DLD1 (cell line): ENCODE results near the gene LYPD8.
"Not testable (repeated sequence)": the region's sequence is repeated elsewhere in the genome, so short reads cannot be mapped to it uniquely, and the experiment has no call there.

Experiments used
- in situ Hi-C: cut with HindIII; loops from 2 replicates; pipeline ENCODE4 v1.10.0; 2017; ENCODE audit warnings: low sequenced_read_pairs

Gene LYPD8

GRCh38 chr1:248755517-248755916 lies at the start of gene LYPD8:
Gene LYPD8 (minus strand): TSS chr1:248755759. CDS start chr1:248751081, 4,678 bp downstream.
- in situ Hi-C loops: no loop called here

- in situ Hi-C loops: no loop called here
These were observed 49.5 kb upstream of the LYPD8 start for GRCh38 chr1:248804771-248805681.

GRCh38 chr1:248803501-248803900 lies 47.9 kb upstream of the LYPD8 start:
- in situ Hi-C loops: not testable (repeated sequence)

GRCh38 chr1:248802454-248802853 lies 46.9 kb upstream of the LYPD8 start:
- in situ Hi-C loops: no loop called here

- in situ Hi-C loops: no loop called here
These were observed 44.9 kb upstream of the LYPD8 start for GRCh38 chr1:248800459-248800858.

- in situ Hi-C loops: no loop called here
These were observed 43.2 kb upstream of the LYPD8 start for GRCh38 chr1:248798791-248799190.

DNA sequence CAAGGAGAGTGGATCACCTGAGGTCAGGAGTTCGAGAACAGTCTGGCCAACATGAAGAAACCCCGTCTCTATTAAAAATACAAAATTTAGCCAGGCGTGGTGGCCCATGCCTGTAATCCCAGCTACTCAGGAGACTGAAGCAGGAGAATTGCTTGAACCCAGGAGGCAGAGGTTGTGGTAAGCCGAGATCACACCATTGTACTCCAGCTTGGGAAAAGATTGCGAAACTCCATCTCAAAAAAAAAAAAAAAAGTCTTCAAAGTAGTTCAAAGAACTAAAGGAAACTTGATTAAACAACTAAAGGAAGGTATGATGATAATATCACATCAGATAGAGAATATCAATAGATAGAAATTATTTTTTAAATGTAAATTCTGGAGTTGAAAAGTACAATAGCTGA lies 39.1 kb upstream of the LYPD8 start:
- in situ Hi-C loops: not testable (repeated sequence)

- in situ Hi-C loops: no loop called here
These were observed 38.0 kb upstream of the LYPD8 start for GRCh38 chr1:248793592-248793991.

DNA sequence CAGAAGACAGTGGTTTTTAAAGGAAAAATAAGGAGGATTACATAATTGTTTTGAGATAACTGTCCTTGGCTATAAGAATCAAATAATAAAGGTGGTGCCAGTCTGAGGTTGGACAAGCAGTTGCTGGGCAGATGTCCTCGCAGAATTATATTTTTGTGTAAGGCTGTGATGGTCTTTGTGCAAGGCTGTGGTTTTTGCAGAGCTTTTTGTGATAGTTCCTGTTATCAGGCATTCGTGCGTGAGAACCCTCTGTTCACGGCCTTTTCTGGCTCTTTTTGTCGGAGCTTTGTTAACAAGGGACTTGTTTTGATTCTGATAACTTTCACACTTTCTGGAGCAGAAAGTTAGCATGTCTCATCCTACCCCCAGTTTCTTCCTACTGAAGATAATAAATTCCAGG lies 36.8 kb upstream of the LYPD8 start:
- in situ Hi-C loops: no loop called here

GRCh38 chr1:248791010-248791409 lies 35.5 kb upstream of the LYPD8 start:
- in situ Hi-C loops: no loop called here

DNA sequence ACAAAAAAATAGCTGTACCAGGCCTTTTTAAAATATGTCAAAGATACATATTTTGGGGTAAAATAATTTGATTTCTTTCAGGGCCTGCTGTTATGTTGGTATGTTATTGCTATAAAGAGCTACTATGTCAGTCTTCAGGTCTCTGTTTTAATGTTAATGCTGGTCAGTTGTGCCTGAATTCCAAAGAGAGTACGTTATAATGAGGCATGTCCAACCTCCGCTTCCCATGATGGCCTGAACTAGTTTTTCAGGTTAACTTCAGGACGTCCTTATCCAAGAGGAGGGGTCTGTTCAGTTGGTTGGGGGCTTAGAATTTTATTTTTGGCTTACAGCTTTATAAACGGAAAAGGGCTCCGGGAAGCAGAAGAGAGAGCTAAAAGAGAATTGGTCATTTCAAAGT lies 34.9 kb upstream of the LYPD8 start:
- in situ Hi-C loops: no loop called here

DNA sequence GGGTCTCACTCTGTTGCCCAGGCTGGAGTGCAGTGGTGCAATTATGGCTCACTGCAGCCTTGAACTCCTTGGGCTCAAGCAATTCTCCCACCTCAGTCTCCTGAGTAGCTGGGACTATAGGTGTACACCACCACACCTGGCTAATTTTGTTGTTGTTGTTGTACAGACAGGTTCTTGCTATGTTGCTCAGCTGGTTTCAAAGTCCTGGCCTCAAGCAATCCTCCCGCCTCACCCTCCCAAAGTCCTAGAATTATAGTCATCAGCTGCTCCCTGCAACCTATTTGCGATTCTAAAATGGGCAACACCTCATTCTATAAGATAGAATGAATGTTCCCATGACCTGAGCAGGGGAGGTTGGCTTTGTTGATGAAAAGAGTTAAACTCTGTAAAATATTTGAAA lies 33.8 kb upstream of the LYPD8 start:
- in situ Hi-C loops: not testable (repeated sequence)

DNA sequence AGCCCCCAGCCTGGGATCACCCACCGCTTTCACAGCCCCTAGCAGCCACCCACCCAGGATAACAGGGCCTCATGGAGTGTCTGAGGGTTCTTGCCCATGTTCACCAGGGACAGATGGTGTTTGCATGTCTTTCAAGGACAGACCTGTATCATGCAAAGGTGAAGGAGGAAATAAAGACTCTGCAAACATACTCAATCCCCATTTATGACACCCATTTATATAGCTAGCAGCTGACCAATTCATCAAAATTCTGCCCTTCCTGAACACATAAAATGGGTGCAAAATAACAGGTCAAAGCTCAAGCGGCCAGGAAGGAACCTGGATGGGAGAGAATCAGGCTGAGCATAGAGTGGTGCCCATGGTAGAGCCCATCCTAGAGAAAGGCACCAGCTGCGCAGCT lies 32.8 kb upstream of the LYPD8 start:
- in situ Hi-C loops: no loop called here

DNA sequence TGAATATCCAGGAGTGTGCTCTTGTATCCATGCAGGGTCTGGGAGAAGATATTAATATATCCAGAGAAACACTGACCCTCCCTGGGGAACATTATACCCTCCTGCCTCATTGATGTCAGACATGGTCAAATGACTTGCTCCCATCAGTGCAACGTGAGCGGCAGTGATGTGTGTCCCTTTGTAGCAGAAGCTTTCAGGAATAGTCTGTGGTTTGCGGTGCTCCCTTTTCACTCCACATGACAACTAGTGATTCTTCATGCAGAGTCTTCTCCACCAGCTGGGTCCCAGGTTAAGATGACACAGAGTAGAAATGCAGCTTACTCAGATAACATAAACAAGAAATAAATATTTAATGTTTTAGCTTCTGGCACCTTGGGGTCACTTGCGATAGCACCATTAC lies 31.9 kb upstream of the LYPD8 start:
- in situ Hi-C loops: no loop called here

- in situ Hi-C loops: no loop called here
These were observed 30.6 kb upstream of the LYPD8 start for GRCh38 chr1:248786156-248786555.

- in situ Hi-C loops: no loop called here
These were observed 27.8 kb upstream of the LYPD8 start for GRCh38 chr1:248783367-248783766.

DNA sequence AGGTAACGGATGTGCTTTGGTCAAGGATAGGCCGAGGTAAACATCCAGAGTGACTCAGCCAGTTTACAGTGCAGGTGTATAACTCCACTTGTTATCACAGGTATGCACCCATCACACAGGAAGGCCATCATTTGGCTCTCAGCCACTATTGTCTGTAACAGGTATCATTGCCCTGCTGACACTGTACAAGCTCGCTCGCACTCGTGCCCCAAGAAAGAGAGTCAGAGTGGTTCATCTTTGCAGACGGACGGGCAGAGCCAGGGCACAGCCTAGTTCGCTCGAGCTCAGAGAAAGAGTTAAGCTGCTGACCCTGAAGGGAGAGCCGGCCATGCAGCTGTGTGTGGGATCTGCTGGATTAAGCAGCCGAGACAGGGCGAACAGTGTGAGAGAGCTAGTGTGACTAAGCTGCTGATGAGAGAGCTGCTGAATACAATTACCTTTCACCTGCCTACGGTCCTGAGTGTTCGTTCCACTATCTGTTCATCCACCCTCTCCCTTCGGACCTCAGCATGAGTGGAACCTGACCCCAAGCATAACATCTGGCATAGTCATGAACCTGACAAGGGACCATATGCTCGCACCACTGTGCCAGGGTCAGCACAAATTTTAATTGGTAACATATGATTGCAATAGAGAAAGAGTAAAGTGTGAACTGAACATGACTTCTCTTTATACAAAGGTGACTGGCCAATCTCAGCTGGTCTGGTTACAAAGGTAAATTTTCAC lies 27.0 kb upstream of the LYPD8 start:
- in situ Hi-C loops: no loop called here

GRCh38 chr1:248779350-248779749 lies 23.8 kb upstream of the LYPD8 start:
- in situ Hi-C loops: no loop called here

DNA sequence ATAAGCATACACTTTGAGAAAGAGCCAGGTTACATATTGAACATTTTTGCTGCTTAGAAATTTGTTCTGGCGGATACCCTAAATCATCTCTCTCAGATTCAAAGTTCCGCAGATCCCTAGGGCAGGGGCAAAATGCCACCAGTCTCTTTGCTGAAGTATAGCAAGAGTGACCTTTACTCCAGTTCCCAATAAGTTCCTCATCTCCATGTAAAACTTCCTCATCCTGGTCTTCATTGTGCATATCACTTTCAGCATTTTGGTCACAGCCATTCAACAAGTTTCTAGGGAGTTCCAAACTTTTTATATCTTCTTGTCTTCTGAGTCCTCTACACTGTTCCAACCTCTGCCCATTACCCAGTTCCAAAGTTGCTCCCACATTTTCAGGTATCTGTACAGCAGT lies 23.3 kb upstream of the LYPD8 start:
- in situ Hi-C loops: no loop called here

- in situ Hi-C loops: no loop called here
These were observed 21.4 kb upstream of the LYPD8 start for GRCh38 chr1:248776991-248777390.

GRCh38 chr1:248775441-248775840 lies 19.9 kb upstream of the LYPD8 start:
- in situ Hi-C loops: no loop called here

DNA sequence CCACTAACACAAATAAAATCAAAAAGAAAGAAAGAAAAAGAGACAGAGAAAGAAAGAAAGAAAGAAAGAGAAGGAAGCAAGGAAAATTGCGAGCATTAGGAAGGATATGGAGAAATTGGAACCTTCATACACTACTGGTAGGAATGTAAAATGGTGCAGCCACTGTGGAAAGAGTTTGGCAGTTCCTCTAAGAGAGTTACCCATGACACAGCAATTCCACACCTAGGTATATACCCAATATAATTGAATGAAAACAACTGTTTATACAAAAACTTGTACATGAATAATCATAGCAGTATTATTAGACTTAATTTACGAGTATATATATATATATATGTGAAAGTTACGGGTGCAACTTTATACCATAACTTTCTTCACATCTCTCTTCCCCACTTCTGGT lies 4.1 kb upstream of the LYPD8 start:
- in situ Hi-C loops: no loop called here
